Stimulated activated CD8-positive, alpha-beta memory T cell treated with anti-CD3 and anti-CD28 coated beads, Interleukin-2, amount 100 ng/mL, for 1 hour (primary cell): ENCODE results near the gene MRO.
"Not testable (repeated sequence)": the region's sequence is repeated elsewhere in the genome, so short reads cannot be mapped to it uniquely, and the experiment has no call there.

Experiments used
- DNase-seq, 2 donors: peaks; one replicate each; pipeline ENCODE4 v3.0.0-alpha.2; 2020; ENCODE audit warnings: low read depth in 2 of 2

MRO gene

GRCh38 chr18:50833496-50833895, 13.7 kb upstream of the MRO start:
- DNase-seq, result not testable (repeated sequence)

DNA sequence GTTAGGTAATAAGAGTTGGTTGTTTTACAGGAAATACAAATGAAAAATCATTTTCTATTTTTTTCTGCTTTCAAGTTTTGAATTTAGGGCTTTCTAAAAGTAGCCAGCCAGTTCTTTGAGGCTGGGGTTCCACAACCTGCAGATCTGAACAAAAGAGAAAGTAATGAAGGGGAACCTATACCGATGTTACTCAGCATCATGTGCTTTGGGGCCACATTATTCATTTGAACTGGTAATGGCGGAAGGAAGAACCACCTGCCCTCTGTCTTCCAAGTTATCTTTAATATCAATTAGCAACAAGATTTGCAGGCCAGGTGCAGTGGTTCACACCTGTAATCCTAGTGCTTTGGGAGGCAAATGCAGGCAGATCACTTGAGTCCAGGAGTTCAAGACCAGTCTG, 12.9 kb upstream of the MRO start:
- no peak for DNase-seq

DNA sequence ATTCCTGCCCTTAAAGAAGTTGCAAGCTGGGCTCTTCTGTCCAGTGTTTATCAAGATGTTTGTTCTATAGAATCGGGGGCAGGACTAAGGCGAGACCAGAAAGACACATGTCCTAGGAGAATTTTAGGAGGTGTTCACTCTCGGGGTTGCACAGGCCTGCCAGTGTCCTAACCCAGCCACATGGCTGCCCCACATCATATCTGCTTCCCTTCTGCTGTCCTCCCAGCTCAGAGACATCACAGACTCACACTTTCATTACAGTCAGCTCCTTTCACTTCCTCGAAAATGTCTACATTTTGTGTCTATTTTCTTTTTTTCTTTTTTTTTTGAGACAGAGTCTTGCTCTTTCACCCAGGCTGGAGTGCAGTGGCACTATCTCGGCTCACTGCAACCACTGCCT, 10.7 kb upstream of the MRO start:
- DNase-seq, result no peak

- no peak for DNase-seq
Observed at GRCh38 chr18:50829644-50830043, 9.8 kb upstream of the MRO start.

DNA sequence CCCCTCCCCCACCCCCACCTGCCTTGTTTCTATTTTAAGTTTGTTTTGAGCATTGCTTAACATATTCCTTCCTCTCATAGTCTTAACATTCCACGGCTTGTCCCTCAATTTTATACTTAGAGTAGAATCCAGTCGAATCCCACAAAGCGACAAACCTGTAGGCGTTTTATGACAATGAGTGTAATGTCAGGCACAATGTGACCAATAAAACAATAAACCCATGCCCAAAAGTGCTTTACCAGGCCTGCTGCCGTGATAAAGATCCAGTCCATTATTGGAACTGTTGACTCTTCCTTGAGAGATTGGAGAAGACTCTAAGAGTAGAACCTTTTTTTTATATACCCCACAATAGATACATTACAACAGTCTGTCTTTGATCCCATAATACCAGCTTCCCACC, 6.2 kb upstream of the MRO start:
- DNase-seq, result no peak

GRCh38 chr18:50825621-50826020, 5.8 kb upstream of the MRO start:
- DNase-seq, result no peak

GRCh38 chr18:50822756-50823155, 2.9 kb upstream of the MRO start:
- DNase-seq, result no peak

DNA sequence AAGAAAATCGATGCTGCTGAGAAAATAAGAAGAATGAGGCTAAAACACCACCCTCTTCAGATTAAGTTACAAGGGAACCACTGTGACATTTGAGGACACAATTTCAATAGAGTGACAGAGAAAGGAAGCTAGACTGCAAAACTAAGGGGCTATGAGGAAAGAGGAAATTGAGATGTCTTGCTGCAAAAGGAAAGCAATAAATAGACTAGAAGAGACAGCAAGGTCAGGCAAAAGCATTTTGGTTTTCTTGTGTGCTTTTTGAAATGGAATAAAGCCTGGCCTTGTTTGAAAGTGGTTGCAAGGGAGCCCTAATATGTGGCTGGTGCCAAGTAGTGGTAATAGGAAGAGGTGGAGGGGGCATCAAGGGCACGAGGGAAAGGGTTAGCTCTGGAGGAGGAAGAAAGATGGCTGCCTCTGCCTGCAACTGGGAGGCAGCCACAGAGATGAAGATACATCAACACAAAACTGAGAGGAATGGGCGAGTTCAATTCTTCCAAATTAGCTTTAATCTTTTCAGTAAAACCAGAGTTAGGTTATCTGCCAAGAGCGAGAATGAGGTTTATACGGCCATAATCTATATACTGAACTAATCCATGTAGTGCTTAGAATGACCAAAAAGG, 1.2 kb upstream of the MRO start:
- no peak for DNase-seq

DNA sequence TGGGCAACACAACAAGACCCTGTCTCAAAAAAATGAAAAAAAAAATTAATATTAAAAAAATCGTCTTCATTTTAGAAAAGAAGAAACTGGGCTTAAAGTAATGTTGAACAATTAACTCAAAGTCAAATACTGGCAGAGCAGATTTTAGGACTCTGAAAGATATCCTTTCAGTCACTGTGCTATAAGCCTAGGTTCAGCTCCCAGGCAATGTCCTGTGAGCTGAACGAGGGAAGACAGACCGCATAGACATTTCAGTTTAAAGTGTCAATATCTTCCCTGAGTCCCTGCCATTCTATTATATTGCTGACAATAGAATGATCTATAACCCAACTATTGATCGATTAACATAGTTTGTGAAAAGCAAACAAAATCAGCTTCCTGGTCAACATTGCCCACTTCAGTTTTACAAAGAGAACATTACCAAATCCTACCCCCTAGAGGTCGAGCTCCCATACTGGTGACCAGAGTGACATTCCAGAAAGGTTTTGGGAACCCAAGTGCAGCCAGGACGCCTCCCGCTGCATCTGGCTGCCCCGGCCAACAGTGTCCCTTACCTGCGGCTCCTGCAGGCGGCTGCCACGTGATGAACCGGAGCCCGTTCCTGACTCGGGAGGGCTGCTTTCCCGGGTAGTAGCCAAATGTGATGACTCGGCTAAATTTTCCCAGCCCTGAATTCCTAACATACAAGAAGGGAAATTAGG, 639 bp downstream of the MRO start:
- no peak for DNase-seq

- no peak for DNase-seq
Observed at GRCh38 chr18:50816419-50817166, 3.2 kb downstream of the MRO start.

DNA sequence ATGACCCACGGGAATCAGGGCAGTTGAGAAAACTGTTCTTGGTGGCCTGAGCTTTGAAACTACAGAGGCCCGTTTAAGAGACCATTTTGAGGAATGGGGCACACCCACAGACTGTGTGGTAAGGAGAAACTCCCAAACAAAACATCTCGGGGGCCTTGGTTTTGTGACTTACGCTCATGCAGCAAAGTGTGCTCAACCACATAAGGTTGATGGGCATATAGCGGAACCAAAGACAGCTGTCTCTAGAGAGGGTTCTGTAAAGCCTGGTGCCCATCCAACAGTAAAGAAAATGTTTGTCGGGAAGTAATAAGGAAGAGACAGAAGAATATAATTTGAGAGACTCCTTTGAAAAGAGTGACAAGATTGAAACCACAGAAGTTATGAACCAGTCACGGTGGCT, 5.4 kb downstream of the MRO start:
- no peak for DNase-seq

GRCh38 chr18:50813353-50813752, 6.5 kb downstream of the MRO start:
- DNase-seq, result no peak

DNA sequence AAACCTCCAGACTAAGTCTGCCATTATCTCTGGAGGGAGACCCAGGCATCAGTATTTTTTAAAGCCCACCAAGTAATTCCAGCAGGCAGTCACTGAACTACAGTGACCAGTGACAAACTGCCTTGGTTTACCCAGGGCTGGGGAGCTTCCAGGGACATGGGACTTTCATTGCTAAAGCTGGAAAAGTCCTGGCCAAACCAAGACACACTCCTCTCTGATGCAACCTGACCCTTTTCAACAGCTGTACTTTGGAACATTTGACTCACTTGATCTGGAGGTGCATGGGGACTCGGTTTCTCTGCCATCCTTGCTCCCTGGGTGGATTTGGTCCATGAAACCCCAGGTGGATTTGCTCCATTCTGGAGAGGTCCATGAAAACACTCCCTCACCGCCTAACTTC, 7.0 kb downstream of the MRO start:
- no peak for DNase-seq

DNA sequence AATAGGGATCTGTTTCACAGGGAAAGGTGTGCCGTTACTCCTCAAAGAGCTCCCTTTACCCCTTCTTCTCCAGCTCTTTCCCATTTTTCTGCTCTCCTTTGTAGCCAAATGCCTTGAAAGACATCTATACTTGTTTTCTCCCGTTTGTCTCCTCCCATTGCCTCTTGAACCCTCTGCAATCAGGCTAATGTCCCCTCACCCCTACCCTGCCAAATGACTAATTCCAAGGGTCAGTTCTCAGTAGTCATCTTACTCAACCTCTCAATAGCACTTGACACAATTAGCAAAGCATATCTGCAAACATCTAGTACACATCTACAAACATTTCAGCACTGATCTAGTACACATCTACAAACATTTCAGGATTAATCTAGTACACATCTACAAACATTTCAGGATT, 12.6 kb downstream of the MRO start:
- DNase-seq, result no peak

- no peak for DNase-seq
Observed at GRCh38 chr18:50806208-50806616, 13.6 kb downstream of the MRO start.

- DNase-seq, result no peak
Observed at GRCh38 chr18:50805732-50806131, 14.1 kb downstream of the MRO start.

DNA sequence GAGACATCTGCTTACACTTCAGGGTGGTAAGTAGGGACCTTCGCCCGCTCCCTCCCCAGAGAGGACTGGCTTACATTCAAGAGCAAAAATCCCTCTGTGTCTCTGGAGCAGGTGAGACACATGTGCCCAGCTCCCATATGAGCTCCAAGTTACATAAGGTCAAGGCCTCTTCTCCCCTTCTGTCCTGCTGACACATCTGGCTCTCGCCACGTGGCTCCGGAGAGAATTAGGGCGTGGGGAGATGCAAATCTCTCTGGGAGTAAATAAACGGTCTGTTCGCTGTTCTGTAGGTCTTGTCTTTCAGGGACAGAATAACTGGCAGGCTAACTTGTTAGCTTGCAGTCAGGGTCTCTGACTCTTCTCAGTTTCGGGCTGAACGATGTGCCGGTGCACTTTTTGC, 16.2 kb downstream of the MRO start:
- DNase-seq, result no peak

GRCh38 chr18:50802141-50802540, 17.7 kb downstream of the MRO start:
- DNase-seq, result no peak

GRCh38 chr18:50797142-50797541, 22.7 kb downstream of the MRO start:
- no peak for DNase-seq

GRCh38 chr18:50796495-50796894, 23.3 kb downstream of the MRO start:
- no peak for DNase-seq

DNA sequence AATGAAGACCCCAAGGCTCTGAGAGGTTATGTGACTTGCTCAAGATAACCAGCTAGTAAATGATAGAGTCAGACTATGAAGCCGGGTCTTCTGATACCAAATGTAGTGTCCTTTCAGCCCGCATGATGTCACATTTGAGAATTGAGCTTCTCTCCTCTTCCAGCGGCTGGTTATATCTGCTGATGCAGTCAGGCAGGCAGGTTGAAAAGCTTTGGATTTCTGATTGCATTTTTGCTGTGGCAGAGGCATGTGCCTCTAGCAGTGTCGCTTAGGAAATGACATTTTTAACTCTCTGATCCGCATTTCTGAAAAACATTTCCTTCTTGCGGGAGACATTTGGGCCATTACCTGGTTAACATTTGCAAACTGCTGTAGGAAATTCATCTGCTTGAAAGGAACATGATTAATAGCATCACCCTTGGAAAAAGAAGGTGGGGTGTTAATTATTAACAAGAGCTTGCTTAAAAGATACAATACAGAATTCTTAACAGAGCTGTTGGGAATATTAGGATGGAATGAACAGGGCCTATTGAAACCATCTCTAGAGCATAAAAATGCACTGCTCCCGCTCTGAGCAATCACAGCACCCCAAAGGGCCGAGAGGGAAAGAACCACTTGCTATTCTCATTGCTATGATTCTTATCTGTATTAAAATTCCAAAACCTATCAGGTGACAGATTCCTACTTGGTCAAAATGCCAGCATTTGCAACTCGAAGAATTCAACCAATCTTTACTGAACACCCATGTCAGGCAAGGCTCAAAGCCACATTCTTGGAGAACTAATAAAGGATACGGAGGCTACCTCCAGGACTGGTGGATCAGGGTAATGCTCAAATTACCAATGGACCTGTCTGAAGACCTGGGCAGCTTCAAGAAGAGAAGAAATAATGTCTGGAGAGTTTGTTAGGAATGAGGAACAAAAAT, 25.9 kb downstream of the MRO start:
- no peak for DNase-seq

GRCh38 chr18:50792885-50793284, 26.9 kb downstream of the MRO start:
- DNase-seq, result no peak
